Thoracic aorta (tissue), 2 donors: Measurements from ENCODE around the gene USP9X. TPM values are rescaled to one million over a fixed set of nuclear protein-coding genes. Genes with fewer than 3 reads are reported as not detected.
"Not testable (repeated sequence)": the region's sequence is repeated elsewhere in the genome, so short reads cannot be mapped to it uniquely, and the experiment has no call there.

Source experiments
- ATAC-seq: fragments of 150-250 bp; one replicate; pipeline ENCODE4 v1.8.0; 2017; ENCODE audit warnings: low read depth; ENCODE audit not compliant: insufficient number of reproducible peaks, low FRiP score
- DNase-seq: peaks from one replicate; pipeline ENCODE4 v3.0.0-alpha.2; 2020; ENCODE audit warnings: low spot score
- H3K27ac ChIP-seq, 2 donors: fragments of 200-600 bp; sonication (generic); 1 replicate in 1 of 2; 2 replicates in 1 of 2; pipeline ENCODE4 v1.5.1; 2016; ENCODE audit warnings: mild to moderate bottlenecking in 2 of 2, moderate library complexity in 2 of 2
- H3K27me3 ChIP-seq: fragments of 200-600 bp; sonication (generic); replicated peaks from 2 replicates; pipeline ENCODE4 v1.6.0; 2016; ENCODE audit warnings: mild to moderate bottlenecking; ENCODE audit not compliant: insufficient read depth
- H3K36me3 ChIP-seq: fragments of 200-600 bp; sonication (generic); one replicate; pipeline ENCODE4 v1.5.1; 2016
- H3K4me1 ChIP-seq, 2 donors: fragments of 200-600 bp; sonication (generic); 1 replicate in 1 of 2; 2 replicates in 1 of 2; pipeline versions ENCODE4 v1.5.1 to v1.6.0; 2016; ENCODE audit warnings: low read depth in 2 of 2, mild to moderate bottlenecking in 1 of 2; ENCODE audit not compliant: control insufficient read depth in 1 of 2
- H3K4me3 ChIP-seq: fragments of 200-600 bp; sonication (generic); 2 replicates; pipeline ENCODE4 v1.5.1; 2016; ENCODE audit warnings: mild to moderate bottlenecking
- H3K9me3 ChIP-seq: fragments of 200-600 bp; sonication (generic); 2 replicates; pipeline ENCODE4 v1.5.1; 2016
- total RNA-seq, 2 donors: library from RNA; depleted of rRNA; stranded (reverse); fragments of >200 nt; gene quantifications; one replicate each; pipeline versions ENCODE4 v1.1.0 to v1.2.3, GENCODE V29; 2016
- TF ChIP-seq, protein P1 (sequence below): fragments of 200-600 bp; sonication (generic); IDR thresholded peaks from one replicate; pipeline ENCODE4 v1.5.1; 2019; ENCODE audit warnings: antibody characterized with exemption

Gene USP9X
- total RNA-seq, 2 donors from 2014 or later: 81.4 to 87.8 TPM

DNA sequence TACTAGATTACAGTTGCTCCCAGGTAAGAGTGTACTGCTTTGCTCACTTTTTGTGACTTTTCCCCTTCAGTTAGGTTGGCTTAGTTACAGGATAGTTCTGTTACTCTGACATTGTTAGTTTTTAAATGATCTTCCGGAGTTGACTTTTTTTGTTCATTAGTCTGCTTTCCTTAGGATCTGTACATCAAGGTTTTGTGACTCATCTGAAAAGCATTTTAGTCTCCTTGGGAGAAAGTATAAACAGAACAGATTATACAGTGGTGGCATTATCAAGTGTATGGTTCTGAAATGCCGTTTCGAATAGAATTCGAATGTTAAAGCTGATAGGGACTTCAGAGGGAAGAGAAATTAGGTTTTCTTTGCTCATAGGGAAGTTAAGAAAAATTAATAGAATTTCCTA lies 63.3 kb downstream of the USP9X start:
- H3K27me3 ChIP-seq: no peaks in the 10 kb centered on the region
- no peak for DNase-seq
- H3K36me3 ChIP-seq: peaks cover 5% of the 10 kb centered on the region
- TF ChIP-seq, protein P1, sequence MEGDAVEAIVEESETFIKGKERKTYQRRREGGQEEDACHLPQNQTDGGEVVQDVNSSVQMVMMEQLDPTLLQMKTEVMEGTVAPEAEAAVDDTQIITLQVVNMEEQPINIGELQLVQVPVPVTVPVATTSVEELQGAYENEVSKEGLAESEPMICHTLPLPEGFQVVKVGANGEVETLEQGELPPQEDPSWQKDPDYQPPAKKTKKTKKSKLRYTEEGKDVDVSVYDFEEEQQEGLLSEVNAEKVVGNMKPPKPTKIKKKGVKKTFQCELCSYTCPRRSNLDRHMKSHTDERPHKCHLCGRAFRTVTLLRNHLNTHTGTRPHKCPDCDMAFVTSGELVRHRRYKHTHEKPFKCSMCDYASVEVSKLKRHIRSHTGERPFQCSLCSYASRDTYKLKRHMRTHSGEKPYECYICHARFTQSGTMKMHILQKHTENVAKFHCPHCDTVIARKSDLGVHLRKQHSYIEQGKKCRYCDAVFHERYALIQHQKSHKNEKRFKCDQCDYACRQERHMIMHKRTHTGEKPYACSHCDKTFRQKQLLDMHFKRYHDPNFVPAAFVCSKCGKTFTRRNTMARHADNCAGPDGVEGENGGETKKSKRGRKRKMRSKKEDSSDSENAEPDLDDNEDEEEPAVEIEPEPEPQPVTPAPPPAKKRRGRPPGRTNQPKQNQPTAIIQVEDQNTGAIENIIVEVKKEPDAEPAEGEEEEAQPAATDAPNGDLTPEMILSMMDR: no peak
- H3K4me1 ChIP-seq: no peaks in the 10 kb centered on the region
- H3K9me3 ChIP-seq: no peaks in the 10 kb centered on the region
- H3K4me3 ChIP-seq: no peak overlapping the region
- no peak overlapping the region for H3K27ac ChIP-seq
- no peak for ATAC-seq

DNA sequence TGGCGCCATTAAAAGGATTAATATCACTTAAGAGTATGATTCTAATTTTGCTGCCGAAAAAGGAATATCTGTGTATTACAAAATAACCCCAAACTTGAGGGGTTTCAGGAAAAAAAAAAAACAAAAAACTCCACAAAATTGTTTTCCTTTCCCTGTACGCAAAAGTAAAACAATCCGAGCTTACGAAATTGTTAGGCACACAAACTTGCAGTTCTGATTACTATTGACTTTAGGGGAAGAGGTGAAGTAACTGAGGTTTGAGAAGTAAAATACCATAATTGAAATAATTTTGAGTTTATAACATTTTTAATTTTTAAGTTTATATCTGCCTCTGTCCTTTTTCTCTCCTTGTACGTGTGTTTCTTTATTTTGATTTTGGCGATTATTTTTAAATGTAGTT lies 64.8 kb downstream of the USP9X start:
- no peak overlapping the region for H3K27ac ChIP-seq
- H3K4me1 ChIP-seq: no peaks in the 10 kb centered on the region
- H3K36me3 ChIP-seq: peaks cover 2% of the 10 kb centered on the region
- ATAC-seq (no peak), DNase-seq (no peak)
- H3K4me3 ChIP-seq: no peak overlapping the region
- TF ChIP-seq, protein P1: no peak
- H3K9me3 ChIP-seq: no peaks in the 10 kb centered on the region
- H3K27me3 ChIP-seq: no peaks in the 10 kb centered on the region

DNA sequence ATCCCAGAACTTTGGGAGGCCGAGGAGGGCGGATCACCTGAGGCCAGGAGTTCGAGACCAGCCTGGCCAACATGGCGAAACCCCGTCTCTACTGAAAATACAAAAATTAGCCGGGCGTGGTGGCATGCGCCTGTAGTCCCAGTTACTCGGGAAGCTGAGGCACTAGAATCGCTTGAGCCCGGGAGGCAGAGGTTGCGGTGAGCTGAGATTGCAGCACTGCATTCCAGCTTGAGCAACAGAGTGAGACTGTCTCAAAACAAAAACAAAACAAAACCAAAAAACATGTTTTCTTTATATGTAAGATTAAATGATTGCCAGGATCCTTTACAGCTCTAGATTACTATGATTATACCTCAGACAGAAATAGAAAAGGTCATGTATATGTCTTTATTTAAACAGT lies 66.5 kb downstream of the USP9X start:
- not testable (repeated sequence) for H3K27ac ChIP-seq, DNase-seq, ATAC-seq, H3K4me1 ChIP-seq, H3K27me3 ChIP-seq, H3K9me3 ChIP-seq, H3K36me3 ChIP-seq, H3K4me3 ChIP-seq

DNA sequence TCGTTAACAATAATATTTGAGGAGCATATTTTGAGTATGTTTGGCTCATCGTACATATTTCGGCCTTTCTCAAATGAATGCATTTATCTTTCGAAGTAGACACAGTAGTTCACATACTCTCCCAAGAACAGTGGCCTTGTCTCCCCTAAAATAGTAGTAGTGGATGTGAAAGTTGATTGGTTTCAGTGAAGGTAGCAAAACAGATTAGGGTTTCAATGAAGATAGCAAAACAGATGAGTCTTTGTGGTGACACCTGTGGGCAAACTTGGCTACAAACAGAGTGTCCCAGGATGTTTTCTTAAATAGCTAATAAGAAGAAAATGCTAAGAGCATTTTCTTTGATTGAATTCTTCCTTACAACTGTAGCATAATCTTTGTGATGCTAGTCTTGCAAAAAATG lies 67.0 kb downstream of the USP9X start:
- no peak for ATAC-seq

DNA sequence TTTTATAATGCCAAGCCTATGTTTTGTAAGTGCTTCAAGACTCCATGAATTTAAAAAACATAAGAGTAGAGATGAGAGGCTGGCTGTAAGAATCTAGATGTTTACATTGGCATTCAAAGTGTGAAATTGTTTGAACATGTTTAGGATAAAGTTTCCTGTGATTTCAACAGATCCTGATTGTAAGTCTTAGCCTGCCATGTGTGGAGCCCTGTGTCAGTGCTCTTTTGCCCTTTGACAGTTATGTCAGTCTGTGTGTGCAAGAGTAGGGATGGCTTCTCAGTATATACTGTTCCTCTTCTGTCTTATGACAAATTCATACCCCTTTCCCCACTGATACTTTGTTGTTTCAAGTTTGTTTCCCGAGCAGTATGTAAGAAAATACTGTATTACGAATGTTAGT lies 68.2 kb downstream of the USP9X start:
- ATAC-seq: no peak
- H3K27ac ChIP-seq: no peak overlapping the region
- H3K36me3 ChIP-seq: peaks cover 2% of the 10 kb centered on the region
- H3K4me1 ChIP-seq: peaks cover 0 to 4% of the 10 kb centered on the region in 2 donors
- no peaks in the 10 kb centered on the region for H3K9me3 ChIP-seq
- no peak for DNase-seq
- H3K4me3 ChIP-seq: no peak overlapping the region
- TF ChIP-seq, protein P1: no peak
- H3K27me3 ChIP-seq: no peaks in the 10 kb centered on the region

More for the DNA sequence above, 67.0 kb downstream of the USP9X start:
- Histone ChIP-seq H3K27ac (no peak overlapping the region), H3K36me3 (peaks cover 2% of the 10 kb centered on the region), H3K9me3 (no peaks in the 10 kb centered on the region), H3K4me3 (no peak overlapping the region), H3K27me3 (no peaks in the 10 kb centered on the region), H3K4me1 (peaks cover 0 to 4% of the 10 kb centered on the region in 2 donors)
- no peak for DNase-seq
- TF ChIP-seq, protein P1: no peak

DNA sequence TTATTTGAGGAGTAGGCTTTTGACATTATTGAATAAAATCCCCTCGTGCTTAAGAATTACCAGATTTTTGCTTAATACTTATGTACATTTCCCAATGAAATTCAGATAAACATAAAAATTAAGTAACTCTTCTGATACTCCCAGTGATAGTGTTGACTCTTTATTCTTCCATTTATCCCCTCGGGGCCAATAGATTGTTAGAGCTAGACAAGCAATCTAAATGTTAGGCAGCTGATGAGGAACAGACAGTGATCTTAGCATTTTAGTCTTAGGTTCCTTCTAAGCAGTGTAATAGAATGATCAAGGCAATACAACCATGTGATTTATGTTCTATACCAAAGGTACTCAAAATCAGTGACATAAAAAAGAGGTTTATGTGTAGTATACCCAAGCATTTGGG lies 68.7 kb downstream of the USP9X start:
- ATAC-seq (no peak), DNase-seq (no peak)
- no peaks in the 10 kb centered on the region for H3K9me3 ChIP-seq
- TF ChIP-seq, protein P1: no peak
- no peak overlapping the region for H3K4me3 ChIP-seq
- peaks cover 0 to 4% of the 10 kb centered on the region in 2 donors for H3K4me1 ChIP-seq
- no peaks in the 10 kb centered on the region for H3K27me3 ChIP-seq
- H3K36me3 ChIP-seq: peaks cover under 1% of the 10 kb centered on the region
- no peak overlapping the region for H3K27ac ChIP-seq
